ENCODE data around the gene P4HB.

P4HB gene

DNA sequence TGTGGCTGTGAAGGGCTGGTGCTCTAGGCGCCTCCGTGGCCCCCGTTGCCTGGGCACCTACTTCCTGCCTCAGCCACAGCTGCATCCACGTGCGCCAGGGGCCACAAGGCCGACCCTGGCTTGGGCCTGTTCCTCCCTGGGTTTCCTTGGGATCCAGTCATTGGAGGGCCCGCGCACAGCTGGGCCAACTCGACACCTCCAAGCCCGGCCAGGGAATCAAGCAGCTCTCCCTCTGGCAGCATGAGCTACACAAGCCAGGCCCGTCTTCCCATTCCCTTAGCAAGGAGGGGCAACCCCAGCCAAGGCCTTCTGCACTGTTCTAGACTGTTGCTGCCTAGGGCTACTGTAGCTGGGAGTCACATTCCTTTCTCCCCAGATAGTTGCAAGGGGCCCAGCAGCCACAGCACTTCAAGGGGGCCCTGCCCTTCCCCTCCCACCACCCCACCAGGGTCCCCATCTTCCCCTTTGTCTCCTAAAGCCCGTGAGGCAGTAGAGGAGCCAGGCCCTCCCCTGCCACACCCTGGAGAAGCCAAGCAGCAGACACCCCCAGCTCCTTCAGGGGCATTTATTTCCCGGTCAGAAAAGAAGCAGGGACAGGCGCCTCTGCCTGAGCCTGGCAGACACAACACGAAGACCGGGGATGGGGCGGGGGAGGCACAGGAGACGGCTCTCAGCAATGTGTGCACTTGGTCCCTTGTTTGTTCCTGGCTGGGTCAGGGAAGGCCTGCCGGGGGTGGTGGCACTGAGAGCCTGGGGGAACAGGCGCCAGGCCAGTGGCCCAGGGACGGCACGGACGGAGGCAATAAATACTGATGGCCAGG is 7.0 kb upstream of the P4HB start:
- no peak for DNase-seq

DNA sequence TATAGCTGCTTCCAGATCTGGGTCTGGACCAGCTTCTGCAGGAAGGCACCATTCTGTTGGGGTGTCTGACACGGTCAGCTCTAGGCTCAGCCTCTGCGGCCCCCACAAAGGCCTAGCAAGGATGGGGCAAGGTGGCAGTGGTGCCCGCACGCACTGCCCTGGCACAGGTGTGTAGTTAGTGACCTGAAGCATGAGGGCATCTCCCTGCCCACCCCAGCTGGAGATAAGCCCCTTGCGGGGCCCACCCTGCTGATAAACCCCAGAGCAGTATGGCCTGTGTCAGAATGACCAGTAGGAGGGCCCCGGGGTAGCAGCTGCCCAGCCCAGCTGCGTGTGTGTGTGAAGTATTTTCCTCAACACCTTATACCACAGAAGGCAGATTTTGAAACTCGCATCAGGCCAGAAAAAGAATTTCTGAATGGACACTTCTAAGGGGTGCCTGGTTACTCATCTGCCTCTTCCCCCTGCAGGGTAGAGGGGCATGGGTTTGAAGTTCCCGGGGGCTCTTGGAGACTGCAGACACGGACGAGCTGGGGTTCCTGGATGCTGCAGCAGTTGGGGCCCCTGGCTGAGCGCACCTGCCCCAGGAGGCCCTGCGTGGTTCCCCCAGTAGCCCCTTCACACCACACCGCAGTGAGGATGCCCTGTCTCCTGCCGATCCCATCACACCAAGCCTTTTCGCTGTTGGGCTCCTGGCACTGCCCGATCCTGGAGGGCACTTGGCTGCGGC is 6.3 kb upstream of the P4HB start:
- no peak for DNase-seq

DNA sequence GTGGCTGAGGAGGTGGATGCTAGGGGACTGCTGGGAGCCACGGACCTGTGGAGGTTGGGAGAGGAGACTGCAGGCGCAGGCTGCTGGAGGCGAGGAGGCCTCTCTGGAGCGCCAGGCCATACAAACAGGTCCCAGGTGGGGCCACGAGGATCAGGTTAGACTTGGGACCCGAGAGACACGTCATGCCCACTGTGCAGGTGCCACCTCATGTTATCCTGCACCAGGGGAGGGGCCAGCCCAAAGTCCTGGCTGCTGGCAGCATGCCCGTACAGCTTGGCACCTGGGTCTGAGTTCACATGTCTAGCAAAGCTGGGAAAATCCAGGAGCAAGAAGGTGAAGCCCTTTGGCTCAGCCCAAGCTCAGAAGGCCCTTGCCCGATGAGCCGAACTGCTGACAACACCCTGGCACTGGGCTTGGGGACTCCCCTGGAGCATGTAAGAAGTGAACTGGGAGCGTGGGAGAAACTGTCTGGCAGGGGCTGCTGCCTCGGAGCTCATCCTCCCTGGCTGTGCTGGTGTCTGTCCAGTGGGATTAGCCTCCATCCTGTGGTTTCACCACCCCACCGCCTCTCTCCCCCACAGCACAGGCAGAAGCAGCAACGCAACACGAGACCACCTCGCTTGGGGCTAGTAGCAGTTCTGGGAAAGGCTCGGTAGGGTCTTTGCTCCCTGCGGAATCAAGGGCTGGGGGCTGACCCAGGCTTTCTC is 5.6 kb upstream of the P4HB start:
- no peak for DNase-seq

DNA sequence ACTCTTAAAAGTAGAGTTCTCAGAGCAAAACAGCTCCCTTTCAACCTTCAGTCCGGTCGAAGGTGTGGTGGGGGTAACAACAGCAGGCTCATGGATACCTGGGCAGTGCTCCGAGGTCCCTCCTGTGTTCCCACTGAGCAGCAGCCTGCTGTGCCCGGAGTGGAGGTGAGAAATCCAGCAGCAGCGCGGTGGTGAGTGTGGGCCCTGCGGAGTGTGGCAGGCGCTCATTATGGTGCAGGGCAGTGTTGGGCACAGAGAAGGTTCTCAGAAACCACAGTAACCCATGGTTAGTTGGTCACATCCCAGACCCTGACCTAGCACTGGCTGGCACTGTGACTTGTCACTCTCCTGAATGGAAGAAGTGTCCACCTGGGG is 5.0 kb upstream of the P4HB start:
- DNase-seq: no peak

DNA sequence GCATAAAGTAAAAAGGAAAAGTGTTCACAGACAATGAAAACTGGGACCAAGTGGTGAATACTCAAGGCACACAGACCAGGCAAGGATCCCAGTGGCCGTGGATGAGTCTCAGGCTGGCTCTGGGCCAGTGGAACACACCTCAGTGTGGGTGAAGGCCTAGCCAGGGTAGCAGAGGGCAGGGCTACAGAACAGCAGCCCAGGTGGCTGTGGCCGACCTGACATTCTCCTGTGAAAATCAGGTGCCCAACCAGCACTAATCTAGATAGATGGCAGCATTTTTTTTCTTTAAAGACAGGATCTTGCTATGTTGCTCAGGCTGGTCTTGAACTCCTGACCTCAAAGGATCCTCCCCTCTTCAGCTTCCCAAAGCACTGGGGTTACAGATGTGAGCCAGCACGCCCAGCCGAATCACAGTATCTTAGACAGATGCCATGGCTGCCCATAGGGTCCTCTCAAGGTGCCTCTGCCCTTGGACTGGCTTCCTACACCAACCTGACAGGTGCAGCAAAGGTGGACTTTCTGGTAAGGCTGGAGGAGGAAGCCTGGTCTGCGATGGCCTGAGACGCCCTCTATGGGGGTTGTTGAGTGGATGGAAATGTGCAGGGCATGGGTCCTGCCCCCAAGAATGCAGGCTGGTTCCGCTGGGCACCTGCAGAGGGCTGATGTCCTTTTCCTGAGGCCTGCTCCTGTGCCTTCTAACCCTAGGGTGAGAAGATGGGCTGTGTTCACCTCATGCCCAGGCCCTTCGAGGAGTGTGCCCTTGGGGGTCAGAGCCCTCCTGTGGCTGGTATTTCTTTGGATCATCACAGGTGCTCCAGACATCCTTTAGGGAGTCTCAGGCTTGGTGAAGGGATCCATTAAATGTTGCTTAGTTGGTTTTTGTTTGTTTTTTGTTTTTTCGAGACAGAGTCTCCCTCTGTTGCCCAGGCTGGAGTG is 3.8 kb upstream of the P4HB start:
- DNase-seq: no peak

DNA sequence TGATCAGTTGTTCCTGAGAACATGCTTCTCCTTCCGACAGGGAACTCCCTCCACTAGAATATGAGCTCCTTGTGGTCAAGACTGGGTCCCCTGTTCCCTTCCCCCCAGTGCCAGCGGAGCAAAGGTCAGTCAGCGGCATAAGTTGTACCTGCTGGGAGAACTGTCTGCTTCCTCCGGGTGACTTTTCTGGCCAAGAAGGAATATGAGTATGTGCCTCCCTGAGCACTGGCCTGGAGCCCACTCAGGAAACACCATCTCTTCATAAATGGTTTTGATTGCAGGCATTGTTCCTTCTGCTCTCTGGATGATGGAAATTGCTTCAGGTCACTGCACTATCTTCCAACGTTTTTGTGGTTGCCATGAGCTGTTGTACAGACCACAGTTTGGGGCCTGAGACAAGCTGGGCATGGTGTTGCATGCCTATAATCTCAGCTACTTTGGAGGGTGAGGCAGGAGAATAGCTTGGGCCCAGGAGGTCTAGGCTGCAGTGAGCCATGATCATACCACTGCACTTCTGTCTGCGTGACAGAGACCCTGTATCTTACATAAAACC is 2.9 kb upstream of the P4HB start:
- DNase-seq: no peak

DNA sequence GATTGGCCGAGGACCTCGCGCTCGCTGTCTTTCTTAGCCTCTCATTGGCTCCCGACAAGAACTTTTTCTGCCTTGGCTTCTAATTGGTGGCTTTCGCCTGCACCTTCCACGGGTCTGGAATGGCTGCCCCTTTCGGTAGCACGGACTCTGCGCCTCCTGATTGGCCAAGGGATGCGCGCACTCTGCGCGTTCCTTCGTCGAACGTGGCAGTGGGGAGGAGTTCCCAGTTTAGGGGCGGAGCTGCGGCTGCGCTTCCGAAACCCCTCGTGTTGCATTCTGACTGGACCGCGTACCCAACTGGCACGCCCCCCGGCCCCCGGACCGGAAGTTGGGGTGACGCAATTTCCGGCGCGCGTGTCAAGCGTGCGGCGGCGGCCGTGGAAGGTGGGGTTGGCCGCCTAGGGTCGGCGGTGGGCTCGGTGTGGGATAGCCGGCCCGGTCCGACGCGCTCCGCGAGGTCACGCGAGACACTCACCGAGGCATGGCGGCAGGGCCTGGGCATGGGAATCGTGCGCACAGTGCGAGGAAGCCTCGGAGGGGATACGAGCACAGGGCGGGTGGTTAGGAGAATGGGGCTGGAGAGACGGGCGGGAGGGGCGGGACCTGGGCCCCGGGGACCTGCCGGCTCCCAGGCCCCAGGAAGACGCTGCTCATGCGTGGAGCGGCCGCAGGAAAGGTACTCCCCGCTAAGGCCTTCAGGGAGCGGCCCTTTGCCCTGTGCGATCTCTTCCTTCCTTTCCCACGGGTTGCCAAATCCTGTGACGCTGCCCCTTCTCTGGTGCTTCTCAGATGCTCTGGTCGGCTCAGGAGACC is 627 bp upstream of the P4HB start:
- DNase-seq: peak; percentile 100

DNA sequence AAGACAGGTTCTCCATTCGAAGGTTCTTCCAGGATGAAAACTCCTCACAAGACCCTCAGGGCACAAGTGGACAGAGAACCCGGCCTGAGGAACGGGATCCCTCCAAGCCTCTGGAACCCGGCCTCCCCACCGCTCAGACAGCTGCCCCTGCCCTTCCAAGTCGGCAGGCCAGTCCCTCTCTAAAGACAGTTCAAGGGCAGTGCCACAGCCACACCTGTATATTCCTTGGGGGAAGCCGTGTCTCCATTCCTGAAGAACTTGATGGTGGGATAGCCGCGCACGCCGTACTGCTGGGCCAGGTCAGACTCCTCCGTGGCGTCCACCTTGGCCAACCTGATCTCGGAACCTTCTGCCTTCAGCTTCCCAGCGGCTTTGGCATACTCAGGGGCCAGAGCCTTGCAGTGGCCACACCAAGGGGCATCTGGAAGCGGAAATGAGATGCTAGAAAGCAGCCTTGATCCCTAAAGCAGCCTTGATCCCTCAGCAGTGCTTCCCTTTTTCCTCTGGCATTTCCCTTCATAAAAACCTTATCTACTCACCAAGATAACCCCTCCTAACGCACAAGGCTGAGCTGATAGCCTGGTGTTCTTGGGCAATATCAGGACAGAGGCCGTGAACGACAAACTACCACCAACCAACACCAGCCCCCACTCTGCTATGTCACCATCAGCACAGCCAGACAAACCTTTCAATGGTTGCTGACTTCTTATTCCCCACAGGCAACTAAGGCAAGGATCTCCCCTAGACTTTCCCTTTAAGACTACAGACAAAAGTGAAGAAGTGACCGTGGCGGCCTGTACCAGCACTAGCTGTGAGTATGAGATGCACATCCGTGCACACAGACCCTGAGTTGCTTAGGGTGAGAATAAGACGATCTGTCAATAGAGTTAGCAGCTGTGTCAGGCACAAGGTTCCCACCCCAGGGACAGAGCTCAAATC is 1.1 kb downstream of the P4HB start:
- DNase-seq: no peak

DNA sequence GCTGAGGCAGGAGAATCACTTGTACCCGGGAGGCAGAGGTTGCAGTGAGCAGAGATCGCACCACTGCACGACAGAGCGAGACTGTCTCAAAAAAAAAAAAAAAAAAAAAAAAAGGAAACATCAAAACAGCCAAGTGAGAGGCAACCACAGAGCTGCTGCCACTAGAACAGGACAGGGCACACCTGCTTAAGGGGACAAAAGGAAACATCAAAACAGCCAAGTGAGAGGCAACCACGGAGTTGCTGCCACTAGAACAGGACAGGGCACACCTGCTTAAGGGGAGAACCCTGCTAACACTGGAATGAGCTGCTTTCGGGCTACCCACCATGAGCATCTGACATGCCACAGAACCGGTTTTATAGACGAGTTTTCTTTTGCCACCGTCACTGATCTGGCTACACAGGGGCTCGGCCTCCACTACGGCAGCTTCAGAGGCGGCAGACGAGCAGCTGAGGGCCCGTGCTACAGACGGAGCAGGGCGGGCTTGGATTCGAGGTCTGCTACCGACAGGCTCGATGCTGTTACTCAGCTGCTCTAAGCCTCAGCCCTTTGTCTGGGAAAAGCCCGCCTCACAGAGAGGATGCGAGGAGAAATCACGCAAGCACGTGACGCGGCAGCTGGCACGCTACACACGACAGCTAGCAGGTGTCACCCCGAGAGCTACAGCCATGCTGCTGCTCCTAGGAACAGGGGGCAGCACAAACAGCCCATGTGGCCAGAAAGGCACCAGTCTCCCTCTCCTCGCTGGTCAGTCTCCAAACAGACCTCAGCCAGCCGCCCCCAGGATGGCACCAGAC is 2.0 kb downstream of the P4HB start:
- no peak for DNase-seq

DNA sequence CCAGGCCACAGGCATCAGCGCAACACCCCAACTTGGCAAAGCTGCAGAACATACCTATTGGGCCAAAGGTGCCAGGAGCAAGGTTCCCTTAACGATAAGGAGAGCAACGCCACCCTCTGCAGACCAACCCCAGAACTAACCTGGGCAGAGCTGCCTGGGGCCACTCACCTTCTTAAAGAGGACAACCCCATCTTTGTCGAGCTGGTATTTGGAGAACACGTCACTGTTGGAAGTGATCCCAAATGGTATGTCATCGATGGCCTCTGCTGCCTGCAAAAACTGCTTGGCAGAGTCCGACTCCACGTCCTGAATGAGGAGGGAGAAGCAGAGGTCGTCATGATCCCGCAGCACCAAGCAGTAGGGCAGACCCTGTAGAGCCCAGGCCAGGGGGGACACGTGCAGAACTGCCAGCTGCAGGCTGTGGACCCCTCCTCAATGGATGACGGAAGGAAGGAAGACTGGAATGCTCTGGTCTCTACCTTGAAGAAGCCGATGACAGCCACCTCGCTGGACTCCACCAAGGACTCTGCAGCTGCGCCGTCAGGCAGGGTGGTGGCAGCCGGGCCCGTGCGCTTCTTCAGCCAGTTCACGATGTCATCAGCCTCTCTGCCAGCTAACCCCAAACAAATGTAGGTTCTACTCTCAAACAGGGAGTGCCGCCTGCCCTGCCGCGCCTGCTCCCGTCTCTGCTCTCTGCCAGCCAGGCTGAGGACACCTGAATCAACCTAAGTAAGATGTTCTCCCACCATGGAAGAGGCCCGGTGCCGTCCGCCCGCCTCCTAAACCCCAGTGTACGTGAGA is 5.2 kb downstream of the P4HB start:
- no peak for DNase-seq

DNA sequence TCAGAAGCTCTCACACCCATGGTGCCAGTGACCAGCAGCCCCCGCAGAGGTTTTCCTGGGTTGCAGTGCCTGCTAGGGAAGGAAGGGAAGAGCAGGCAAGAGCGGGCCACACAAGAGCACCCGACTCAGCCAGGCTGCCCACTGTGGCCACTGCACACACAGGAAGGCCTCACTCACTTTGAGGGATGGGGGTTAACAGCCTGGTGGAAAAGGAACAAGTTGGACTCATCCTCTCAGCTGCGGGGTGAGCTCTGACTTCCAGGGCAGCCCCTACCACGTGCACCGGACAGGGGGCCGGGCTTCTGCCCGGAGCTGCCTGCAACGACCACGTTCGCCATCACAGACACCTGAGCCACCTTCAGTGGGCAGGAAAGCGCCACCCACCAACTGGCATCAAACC is 8.1 kb downstream of the P4HB start:
- no peak for DNase-seq

DNA sequence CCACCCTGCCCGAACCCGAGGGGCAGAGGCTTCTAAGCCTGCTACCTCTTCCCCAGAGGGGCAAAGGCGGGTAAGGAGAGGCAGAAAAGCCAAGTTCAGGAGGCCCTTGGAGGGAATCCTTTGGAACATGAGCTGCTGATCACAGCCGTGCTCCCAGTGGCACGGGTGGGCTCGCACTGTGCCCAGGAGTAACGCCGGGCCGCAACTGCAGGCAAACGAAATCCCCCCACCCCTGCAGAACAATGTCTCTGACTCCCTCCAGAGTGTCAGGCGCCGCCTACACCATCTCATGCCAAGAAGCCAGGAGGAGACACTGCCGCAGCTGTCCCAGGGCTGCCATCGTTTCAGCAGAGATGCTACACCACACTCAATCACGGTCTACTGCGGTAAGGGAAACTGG is 8.9 kb downstream of the P4HB start:
- DNase-seq: no peak

DNA sequence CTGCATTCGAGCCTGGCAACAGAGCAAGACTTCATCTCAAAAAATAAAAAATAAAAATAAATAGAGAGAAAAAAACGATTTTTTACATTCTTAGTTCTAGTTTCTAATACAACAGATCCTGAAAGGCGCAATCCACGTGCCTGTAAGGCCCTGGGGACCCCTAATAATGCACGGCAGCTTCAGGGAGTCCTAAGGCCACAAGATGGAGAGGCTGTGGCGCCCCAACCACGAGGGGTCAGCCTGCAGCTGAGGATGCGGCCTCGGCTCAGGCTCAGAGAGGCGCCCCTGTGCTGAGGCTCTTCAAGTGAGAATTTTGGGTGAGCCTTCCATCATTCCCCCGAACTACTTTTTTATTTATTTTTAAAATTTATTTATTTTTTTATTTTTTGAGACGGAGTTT is 10.9 kb downstream of the P4HB start:
- no peak for DNase-seq

DNA sequence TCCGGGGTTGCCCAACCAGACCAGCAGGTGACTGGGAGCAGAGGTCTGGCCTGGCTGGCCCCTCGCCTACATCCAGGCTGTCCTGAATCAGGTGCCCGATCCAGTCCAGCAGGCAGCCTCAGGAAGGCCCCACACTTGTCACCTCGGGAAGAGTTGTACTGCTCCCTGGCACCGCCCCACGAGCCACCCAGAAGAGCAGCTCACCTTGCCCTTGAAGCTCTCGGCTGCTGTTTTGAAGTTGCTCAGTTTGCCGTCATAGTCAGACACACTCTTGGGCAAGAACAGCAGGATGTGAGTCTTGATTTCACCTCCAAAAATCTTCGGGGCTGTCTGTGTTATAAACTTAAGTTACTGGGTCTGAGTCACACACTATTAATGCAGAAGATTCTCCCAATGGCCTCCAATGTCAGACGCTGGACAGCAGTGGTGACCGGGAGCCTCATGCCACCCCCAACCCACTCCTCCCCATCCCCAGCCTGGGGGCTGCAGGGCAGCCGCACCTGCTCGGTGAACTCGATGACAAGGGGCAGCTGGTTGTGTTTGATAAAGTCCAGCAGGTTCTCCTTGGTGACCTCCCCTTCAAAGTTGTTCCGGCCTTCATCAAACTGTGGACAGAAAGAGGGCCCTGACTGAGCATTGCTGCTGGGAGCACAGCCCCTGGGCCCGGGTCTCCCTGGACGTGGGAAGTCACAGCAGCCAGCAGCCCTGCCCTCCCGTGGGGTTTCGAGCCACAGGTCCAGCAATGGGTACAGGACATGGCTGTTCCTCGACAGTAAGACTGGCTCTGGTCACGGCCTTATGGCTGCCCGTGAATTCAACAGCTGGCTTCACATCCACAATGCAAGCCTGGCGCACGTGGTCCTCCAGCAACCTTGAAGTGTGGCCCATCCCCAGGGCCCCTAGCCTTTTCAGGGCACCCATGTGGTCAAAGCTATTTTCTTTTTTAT is 13.3 kb downstream of the P4HB start:
- DNase-seq: no peak

DNA sequence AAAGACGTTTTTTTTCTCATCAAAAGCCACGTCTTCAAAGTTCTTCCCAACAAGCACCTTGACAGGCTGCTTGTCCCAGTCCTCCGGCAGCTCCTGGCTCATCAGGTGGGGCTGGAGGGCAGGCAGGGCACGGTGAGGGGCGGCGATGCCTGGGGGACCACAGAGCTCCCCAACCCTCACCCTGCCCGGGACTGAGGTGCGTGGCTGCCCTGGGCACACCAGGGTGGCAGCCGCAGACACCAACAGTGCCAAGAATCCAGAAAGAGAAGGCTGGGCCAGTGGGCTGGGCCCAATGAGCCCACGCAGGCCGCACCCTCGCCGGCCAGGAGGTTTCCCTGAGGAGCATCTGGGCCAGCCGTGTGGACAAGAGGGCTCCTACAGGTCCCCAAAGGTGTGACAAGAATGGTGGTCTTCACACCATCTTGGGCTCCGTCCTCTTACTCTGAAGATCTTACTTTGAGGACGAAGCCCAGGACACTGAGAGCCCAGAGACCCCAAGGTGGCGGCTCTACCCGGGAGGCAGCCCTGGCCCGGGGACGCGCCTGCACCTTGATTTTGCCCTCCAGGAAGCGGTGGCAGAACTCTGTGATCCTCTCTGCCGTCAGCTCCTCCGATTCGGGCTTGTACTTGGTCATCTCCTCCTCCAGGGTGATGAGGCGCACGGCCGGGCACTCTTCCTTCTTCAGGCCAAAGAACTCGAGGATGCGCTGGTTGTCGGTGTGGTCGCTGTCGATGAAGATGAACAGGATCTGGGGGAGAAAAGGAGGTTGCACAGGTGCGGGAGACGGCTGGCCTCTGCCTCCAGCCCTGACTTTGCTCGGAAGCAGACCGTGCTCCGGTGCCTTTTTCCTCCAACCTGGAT is 14.2 kb downstream of the P4HB start:
- no peak for DNase-seq

DNA sequence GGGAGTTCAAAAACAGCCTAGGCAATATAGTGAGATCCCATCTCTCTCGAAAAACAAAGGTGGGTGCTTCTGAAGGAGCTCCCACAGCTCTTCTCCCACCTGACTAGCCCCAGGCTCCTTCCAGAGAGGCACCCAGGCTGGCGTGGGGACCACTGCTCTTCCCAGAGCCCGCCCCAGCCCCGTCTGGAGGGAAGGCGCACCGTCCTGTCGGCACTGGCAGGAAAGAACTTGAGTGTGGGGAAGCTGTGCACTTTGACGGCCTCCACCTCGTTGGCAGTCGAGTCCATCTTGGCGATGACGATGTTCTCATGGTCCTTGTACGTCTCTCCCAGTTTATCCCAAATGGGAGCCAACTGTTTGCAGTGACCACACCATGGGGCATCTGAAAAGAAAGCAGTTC is 15.0 kb downstream of the P4HB start:
- DNase-seq: no peak
